ENCODE data around the gene NAT10.

DNA sequence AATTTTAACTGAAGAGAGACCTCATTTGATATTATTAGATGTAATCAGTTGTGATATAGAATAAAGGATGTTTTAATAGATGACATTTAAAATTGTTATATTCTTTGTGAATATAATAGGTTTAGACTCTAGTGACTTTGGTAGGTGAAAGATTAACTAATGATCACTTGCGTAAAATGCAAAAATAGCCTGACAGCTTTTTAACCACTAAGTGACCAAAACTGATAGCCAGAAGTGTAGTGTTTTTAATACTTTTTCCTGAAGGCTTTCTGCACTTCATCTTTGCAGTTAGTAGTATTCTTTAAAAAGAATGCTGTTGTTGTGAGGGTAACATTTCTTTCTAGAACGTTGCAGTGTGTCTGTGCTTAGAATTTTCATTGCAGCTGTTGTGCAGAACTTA, 48.8 kb upstream of the NAT10 start:
- TF ChIP-seq, protein P1, sequence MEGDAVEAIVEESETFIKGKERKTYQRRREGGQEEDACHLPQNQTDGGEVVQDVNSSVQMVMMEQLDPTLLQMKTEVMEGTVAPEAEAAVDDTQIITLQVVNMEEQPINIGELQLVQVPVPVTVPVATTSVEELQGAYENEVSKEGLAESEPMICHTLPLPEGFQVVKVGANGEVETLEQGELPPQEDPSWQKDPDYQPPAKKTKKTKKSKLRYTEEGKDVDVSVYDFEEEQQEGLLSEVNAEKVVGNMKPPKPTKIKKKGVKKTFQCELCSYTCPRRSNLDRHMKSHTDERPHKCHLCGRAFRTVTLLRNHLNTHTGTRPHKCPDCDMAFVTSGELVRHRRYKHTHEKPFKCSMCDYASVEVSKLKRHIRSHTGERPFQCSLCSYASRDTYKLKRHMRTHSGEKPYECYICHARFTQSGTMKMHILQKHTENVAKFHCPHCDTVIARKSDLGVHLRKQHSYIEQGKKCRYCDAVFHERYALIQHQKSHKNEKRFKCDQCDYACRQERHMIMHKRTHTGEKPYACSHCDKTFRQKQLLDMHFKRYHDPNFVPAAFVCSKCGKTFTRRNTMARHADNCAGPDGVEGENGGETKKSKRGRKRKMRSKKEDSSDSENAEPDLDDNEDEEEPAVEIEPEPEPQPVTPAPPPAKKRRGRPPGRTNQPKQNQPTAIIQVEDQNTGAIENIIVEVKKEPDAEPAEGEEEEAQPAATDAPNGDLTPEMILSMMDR (conservative IDR thresholded peaks at IDR 0.05; ENCODE audit: low read depth, low read length) = no peak
- TF ChIP-seq EZH2phosphoT487 (IDR thresholded peaks at IDR 0.05; ENCODE audit: borderline replicate concordance, low read length) (no peak), EZH2 (IDR thresholded peaks at IDR 0.05; ENCODE audit: low read length, unreplicated experiment) (no peak)
